Activated T-cell treated with anti-CD3 and anti-CD28 coated beads, Interleukin-2, amount 50 U/mL, for 72 hours (primary cell): Measurements from ENCODE around the gene NDUFB10. TPM values are rescaled to one million over a fixed set of nuclear protein-coding genes. Genes with fewer than 3 reads are reported as not detected.

ENCODE experiments used
- ATAC-seq, 2 donors: fragments of 150-1000 bp; cut with Tn5 transposase; replicated peaks in 1 of 2; 2 replicates each; pipeline ENCODE4 v1.10.0; 2021; ENCODE audit warnings: moderate library complexity in 2 of 2, mild to moderate bottlenecking in 1 of 2
- DNase-seq, 2 donors: peaks; one replicate each; pipeline ENCODE4 v3.0.0; 2021 to 2022; ENCODE audit warnings: mixed read lengths in 1 of 2
- H3K27ac Mint-ChIP-seq: one replicate; pipeline ENCODE4 v1.8.0; 2022; ENCODE audit warnings: mild to moderate bottlenecking, moderate library complexity, mixed read lengths
- H3K27me3 Mint-ChIP-seq: one replicate; pipeline ENCODE4 v1.8.0; 2022; ENCODE audit warnings: low read depth, mixed read lengths
- H3K36me3 Mint-ChIP-seq, 2 donors: one replicate each; pipeline ENCODE4 v1.8.0; 2022; ENCODE audit warnings: mixed read lengths in 2 of 2, mild to moderate bottlenecking in 1 of 2; ENCODE audit not compliant: insufficient read depth in 2 of 2
- H3K4me1 Mint-ChIP-seq: one replicate; pipeline ENCODE4 v1.8.0; 2022; ENCODE audit warnings: low read depth, mixed read lengths
- H3K4me3 Mint-ChIP-seq, 2 donors: one replicate each; pipeline ENCODE4 v1.8.0; 2022; ENCODE audit warnings: mild to moderate bottlenecking in 2 of 2, mixed read lengths in 2 of 2, moderate library complexity in 2 of 2
- H3K9me3 Mint-ChIP-seq, 2 donors: one replicate each; pipeline ENCODE4 v1.8.0; 2022; ENCODE audit warnings: mixed read lengths in 2 of 2
- total RNA-seq, 2 donors: library from RNA; stranded (reverse); gene quantifications; one replicate each; pipeline ENCODE4 v1.2.3, GENCODE V29; 2022

Gene NDUFB10
- total RNA-seq, 2 donors from 2014 or later = 69.3 to 98.3 TPM

GRCh38 chr16:1992704-1993317, 33.5 kb downstream of the NDUFB10 start:
- no peak for ATAC-seq
- no peak for DNase-seq
- peaks cover 8% of the 10 kb centered on the region for H3K27me3 Mint-ChIP-seq
- no peaks in the 10 kb centered on the region for H3K9me3 Mint-ChIP-seq
- H3K4me1 Mint-ChIP-seq = peaks cover 33% of the 10 kb centered on the region
- peaks cover 2 to 6% of the 10 kb centered on the region in 2 donors for H3K36me3 Mint-ChIP-seq
- H3K27ac Mint-ChIP-seq = no peak overlapping the region
- no peak overlapping the region for H3K4me3 Mint-ChIP-seq

- Mint-ChIP-seq H3K4me3 (peak overlapping the region in 1 of 2 donors; percentile 36), H3K27ac (peak overlapping the region; percentile 23), H3K4me1 (peaks cover 33% of the 10 kb centered on the region), H3K9me3 (no peaks in the 10 kb centered on the region), H3K36me3 (peaks cover 3 to 6% of the 10 kb centered on the region in 2 donors), H3K27me3 (peaks cover 3% of the 10 kb centered on the region)
- DNase-seq (peak; percentile 74 to 75), ATAC-seq (peak; percentile 45 to 55)
These were observed 34.4 kb downstream of the NDUFB10 start for GRCh38 chr16:1993731-1994131.

- Mint-ChIP-seq H3K9me3 (no peaks in the 10 kb centered on the region), H3K27me3 (no peaks in the 10 kb centered on the region), H3K4me3 (no peak overlapping the region), H3K27ac (no peak overlapping the region), H3K36me3 (peaks cover 4 to 9% of the 10 kb centered on the region in 2 donors), H3K4me1 (peaks cover 24% of the 10 kb centered on the region)
- ATAC-seq (no peak), DNase-seq (no peak)
These were observed 38.4 kb downstream of the NDUFB10 start for GRCh38 chr16:1997494-1998359.

- Mint-ChIP-seq H3K27ac (no peak overlapping the region), H3K4me1 (peaks cover 21% of the 10 kb centered on the region), H3K9me3 (no peaks in the 10 kb centered on the region), H3K27me3 (no peaks in the 10 kb centered on the region), H3K36me3 (peaks cover 3 to 9% of the 10 kb centered on the region in 2 donors), H3K4me3 (no peak overlapping the region)
- no peak for ATAC-seq
- DNase-seq = no peak
These were observed 39.1 kb downstream of the NDUFB10 start for GRCh38 chr16:1998360-1998835.

GRCh38 chr16:1998852-1999801, 39.8 kb downstream of the NDUFB10 start:
- Mint-ChIP-seq H3K36me3 (peaks cover 2 to 9% of the 10 kb centered on the region in 2 donors), H3K9me3 (no peaks in the 10 kb centered on the region), H3K4me3 (no peak overlapping the region), H3K27me3 (no peaks in the 10 kb centered on the region), H3K27ac (no peak overlapping the region), H3K4me1 (peaks cover 14% of the 10 kb centered on the region)
- ATAC-seq (no peak), DNase-seq (no peak)

- Mint-ChIP-seq H3K27ac (no peak overlapping the region), H3K36me3 (peaks cover 2 to 9% of the 10 kb centered on the region in 2 donors), H3K4me3 (no peak overlapping the region), H3K27me3 (no peaks in the 10 kb centered on the region), H3K4me1 (peaks cover 14% of the 10 kb centered on the region), H3K9me3 (no peaks in the 10 kb centered on the region)
- ATAC-seq = no peak
- DNase-seq = no peak
These were observed 40.7 kb downstream of the NDUFB10 start for GRCh38 chr16:1999866-2000514.

- H3K27me3 Mint-ChIP-seq = no peaks in the 10 kb centered on the region
- H3K27ac Mint-ChIP-seq = no peak overlapping the region
- DNase-seq (no peak), ATAC-seq (no peak)
- no peaks in the 10 kb centered on the region for H3K9me3 Mint-ChIP-seq
- H3K36me3 Mint-ChIP-seq = peaks cover 2 to 7% of the 10 kb centered on the region in 2 donors
- H3K4me3 Mint-ChIP-seq = no peak overlapping the region
- H3K4me1 Mint-ChIP-seq = peaks cover 20% of the 10 kb centered on the region
These were observed 41.7 kb downstream of the NDUFB10 start for GRCh38 chr16:2001035-2001434.

GRCh38 chr16:2001456-2002355, 42.4 kb downstream of the NDUFB10 start:
- peaks cover 19% of the 10 kb centered on the region for H3K4me1 Mint-ChIP-seq
- no peaks in the 10 kb centered on the region for H3K27me3 Mint-ChIP-seq
- DNase-seq (no peak), ATAC-seq (no peak)
- H3K36me3 Mint-ChIP-seq = peaks cover 2 to 7% of the 10 kb centered on the region in 2 donors
- H3K27ac Mint-ChIP-seq = no peak overlapping the region
- no peak overlapping the region for H3K4me3 Mint-ChIP-seq
- H3K9me3 Mint-ChIP-seq = no peaks in the 10 kb centered on the region

GRCh38 chr16:2002406-2003230, 43.3 kb downstream of the NDUFB10 start:
- H3K4me1 Mint-ChIP-seq = peaks cover 26% of the 10 kb centered on the region
- no peaks in the 10 kb centered on the region for H3K9me3 Mint-ChIP-seq
- H3K27ac Mint-ChIP-seq = no peak overlapping the region
- H3K36me3 Mint-ChIP-seq = peaks cover 2 to 9% of the 10 kb centered on the region in 2 donors
- H3K27me3 Mint-ChIP-seq = no peaks in the 10 kb centered on the region
- no peak for DNase-seq
- no peak for ATAC-seq
- no peak overlapping the region for H3K4me3 Mint-ChIP-seq

GRCh38 chr16:2003231-2003826, 44.0 kb downstream of the NDUFB10 start:
- Mint-ChIP-seq H3K4me3 (no peak overlapping the region), H3K9me3 (no peaks in the 10 kb centered on the region), H3K4me1 (peaks cover 33% of the 10 kb centered on the region), H3K27ac (no peak overlapping the region), H3K36me3 (peaks cover 5 to 12% of the 10 kb centered on the region in 2 donors), H3K27me3 (no peaks in the 10 kb centered on the region)
- DNase-seq = no peak
- ATAC-seq = no peak
